NCI-H1436 (cell line): Measurements from ENCODE around the gene ADAMTS13.

Experiments
- DNase-seq: peaks from one replicate; lab custom pipeline; 2025; lab: John Stamatoyannopoulos, UW

ADAMTS13 gene

DNA sequence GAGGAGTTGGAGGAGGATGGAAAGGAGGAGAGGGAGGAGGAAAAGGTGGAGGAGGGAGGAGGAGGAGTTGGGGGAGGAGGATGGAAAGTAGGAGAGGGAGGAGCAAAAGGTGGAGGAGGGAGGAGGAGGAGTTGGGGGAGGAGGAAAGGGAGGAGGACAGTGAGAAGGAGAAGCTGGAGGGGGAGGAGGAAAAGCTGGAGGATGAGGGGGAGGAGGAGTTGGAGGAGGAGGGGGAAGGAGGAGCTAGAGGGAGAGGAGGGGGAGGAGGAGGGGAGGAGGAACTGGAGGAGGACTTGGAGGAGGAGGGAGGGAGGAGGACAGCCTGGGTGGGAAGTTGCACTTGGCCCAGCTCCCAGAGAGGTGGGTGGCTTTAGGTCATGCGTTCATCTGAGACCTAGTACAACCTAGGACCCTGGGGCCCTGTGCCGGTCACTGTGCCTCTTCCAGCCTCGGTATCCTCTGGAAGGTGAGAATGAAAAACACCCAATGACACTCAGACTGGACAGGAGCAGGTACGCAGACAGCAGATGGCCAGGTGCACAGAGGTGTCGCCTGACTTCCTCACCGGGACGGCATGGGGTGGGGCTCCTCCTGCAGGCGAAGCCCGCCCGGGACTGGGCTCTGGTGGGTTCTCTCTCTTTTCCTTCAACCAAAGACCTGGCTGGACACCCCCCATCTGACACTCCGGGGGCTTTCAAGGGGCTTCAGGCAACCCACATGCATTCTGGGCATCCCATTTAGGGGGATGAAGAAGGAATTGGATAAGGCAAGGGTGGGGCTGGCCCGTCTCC lies 68.9 kb downstream of the ADAMTS13 start:
- DNase-seq, result no peak

GRCh38 chr9:133491656-133491925 lies 69.4 kb downstream of the ADAMTS13 start:
- DNase-seq, result no peak

GRCh38 chr9:133492061-133493021 lies 70.2 kb downstream of the ADAMTS13 start:
- no peak for DNase-seq

GRCh38 chr9:133493428-133493827 lies 71.3 kb downstream of the ADAMTS13 start:
- DNase-seq, result no peak

- DNase-seq, result no peak
Measured at GRCh38 chr9:133493845-133494540, 71.8 kb downstream of the ADAMTS13 start.

GRCh38 chr9:133494636-133495326 lies 72.6 kb downstream of the ADAMTS13 start:
- no peak for DNase-seq

DNA sequence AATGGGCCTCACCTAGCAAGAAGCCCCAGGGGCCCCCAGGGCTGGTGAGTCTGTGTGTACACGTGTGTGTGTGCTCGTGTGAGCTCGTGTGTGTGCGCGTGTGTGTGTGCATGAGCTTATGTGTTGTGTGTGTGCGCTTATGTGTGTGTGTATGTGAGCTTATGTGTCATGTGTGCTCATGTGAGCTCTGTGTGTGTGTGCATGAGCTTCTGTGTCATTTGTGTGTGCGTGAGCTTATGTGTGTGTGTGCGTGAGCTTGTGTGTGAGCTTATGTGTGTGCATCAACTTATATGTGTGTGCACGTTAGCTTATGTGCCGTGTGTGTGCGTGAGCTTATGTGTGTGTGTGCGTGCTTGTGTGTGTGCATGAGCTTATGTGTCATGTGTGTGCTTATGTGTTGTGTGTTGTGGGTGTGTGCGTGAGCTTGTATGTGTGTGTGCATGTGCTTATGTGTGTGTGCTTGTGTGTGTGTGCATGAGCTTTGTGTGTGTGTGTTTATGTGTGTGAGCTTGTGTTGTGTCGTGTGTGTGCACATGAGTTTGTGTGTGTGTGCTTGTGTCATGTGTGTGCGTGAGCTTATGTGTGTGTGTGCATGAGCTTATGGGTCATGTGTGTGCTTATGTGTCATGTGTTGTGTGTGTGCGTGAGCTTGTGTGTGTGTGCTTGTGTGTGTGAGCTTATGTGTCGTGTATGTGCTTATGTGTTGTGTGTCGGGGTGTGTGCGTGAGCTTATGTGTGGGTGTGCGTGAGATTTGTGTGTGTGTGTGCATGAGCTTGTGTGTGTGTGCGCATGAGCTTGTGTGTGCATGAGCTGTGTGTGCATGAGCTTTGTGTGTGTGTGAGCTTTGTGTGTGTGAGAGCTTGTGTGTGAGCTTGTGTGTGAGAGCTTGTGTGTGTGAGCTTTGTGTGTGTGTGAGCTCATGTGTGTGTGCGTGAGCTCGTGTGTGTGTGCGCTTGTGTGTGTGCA lies 73.4 kb downstream of the ADAMTS13 start:
- no peak for DNase-seq

DNA sequence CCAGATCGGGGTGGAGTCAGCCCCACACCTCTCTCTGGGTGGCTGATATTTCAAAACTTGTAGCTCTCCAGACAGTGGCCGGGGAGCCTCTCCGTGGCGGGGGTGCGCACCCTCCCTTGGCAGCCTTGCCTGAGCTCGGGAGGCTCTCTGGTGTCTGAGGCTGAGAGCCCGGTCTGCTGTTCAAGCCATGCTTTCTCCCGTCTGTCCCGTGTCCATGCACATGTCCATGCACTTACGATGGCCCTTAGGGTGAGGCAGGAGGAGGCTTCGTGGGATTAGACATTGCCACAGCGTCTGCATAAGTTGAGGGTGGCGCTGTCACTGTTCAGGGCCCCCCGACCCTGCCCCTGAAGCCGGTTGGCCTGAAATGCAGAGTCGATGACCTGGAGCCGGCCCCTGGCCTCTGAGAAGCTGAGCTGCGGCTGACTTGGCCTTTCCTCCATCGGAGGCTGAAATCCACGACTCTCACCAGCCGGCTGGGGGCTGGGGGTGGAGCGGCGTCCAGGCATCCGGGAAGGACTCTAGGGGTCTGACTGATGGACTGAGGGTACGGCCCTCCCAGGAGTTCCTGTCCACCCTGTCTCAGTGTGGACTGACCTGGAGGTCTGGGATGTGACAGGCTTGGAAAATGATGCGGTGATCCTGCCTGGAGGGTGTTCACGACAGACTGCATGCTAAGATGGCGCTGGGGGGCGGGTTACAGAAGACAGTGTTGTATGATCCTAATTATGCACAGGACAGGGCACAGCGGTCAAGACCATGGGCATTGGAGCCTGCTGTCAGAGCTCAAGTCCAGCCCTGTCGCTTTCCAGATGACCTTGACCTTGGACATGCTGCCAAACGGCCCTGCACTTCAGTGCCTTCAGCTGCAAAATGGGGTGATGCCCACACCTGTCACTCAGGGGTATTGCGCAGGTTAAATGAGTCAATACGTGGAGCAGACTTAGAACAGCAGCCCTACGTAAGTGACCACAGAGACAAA lies 75.0 kb downstream of the ADAMTS13 start:
- no peak for DNase-seq

DNA sequence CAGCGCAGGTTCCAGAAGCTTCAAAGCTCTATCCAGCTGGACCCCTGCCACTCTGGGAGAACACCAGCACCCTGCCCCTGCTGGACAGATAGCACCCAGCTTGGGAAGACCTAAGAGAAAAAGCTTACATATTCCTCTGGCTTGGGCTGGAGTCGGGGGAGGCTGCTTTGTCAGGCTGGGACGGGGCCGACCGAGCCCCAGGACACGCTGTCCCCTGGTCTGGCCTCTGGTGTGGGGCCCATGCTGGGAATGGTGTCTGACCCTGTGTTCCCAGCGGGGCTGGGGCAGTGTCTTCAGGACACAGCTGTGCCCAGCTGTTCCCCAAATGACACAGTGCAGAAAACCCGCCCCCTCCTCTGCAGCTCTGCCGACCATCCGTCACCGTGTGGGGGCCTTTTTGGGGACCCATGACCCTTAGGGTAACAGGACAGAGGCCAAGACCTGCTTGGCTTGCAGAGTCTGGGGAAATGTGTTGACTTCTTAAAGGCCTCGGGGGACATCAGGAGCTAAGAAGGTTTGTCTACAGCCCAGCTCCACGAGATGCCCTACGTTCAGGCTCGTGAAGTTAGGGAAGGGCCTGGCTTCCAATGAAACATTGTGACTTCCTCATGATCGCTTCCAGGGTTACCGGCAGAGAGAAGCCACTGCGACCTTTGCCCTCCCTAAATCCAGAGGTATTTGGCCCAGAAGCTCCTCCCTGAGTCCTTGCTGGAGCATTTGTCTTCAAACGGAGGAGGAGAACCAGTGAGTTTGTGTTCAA lies 77.1 kb downstream of the ADAMTS13 start:
- no peak for DNase-seq

DNA sequence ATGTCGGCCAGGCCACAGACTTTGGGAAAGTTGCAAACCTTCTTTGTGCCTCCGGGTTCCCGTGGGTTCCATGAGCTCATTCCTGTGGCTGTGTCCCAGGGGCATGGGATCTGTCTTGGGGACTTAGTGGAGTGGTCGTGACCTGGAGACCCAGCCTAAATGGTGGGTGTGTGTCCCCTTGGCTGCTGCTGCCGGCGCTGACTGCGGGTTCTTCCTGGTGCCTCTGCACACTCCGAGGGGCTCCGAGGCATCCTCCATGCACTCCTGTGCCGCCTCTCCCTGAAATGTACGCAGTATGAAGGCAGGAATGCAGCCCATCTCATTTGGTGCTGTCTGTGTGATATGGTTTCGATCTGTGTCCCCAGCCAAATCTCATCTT lies 77.7 kb downstream of the ADAMTS13 start:
- DNase-seq, result no peak

DNA sequence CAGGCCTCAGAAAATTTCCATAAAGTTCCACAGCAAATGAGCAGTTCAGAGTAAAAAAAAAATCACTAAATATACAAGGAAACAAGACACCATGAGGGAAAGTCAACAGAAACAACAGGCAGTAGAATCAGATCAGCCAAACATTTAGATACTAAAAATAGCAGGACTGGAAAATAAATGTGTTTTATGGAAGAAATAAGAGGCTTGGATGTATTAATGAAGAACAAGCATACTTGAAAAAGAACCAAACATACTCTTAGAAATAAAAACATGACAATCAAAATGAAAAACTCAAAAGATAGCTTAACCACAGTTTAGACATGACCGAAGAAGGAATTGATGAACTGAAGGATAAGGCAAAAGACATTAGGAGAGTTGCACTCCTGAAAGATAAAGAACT lies 79.9 kb downstream of the ADAMTS13 start:
- DNase-seq, result no peak

DNA sequence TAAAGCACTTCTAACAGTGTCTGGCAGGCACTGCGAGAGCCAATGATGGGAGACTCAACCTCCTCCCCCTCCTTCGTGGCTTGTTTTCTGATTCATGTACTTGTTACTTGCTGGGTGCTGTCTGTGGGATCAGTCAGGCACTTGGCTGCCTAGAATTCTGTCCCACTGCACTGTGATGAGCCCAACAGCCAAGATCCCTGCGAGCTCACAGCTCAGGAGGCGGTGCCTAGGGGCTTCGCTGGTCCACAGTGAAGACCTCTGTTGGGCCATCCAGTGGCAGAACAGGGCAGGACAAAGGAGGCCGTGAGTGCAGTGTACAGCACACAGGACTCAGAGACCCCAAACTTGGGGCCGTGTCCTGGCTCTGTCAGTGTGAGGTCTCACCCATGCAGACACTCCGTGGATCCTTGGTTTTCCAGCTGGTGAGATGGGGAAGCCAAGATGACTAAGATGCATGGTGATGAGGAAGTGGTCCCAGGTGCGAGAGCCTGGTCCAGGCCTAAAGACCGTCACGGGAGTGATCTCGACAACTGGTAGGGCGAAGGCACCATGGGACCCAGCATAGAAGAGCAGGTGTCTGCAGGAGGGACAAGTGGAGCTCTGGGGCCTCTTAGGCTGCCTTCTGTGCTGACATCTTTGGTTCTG lies 83.1 kb downstream of the ADAMTS13 start:
- no peak for DNase-seq

DNA sequence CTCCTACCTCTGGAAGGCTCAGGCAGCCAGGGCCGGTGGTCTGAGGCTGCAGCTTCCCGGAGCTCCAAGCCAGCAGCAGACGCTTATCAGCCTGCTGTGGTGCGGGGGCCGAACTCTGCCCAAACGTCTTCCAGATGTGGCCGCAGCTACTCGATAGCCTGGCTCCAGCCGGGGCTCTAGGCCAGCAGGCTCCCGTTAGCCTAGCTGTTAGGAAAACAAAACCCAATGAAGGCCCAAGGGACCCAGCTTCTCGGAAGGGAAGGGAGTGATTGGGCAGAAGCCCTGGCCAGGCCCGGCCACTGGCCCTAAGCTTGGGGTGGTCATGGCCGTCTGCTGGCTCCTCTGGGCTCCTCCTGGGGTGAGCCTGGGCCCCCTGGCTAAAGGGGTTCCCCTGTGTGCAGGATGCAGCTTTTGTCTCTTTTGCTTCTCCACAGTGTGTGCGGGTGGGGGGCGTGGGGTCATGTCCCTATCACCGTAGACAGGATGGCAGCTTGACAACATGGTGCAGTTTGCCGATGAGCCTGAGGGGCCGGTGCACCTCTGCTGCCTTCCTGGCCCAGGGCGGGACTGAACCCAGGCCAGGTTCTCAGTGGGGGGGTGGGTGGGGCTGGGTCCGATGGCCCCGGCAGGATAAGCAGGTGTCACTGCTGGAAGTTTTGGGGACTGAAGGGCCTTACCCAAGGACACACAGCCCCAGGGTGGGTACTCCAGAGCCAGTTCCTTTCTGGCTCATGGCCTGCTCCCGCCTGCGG lies 83.9 kb downstream of the ADAMTS13 start:
- DNase-seq, result no peak

DNA sequence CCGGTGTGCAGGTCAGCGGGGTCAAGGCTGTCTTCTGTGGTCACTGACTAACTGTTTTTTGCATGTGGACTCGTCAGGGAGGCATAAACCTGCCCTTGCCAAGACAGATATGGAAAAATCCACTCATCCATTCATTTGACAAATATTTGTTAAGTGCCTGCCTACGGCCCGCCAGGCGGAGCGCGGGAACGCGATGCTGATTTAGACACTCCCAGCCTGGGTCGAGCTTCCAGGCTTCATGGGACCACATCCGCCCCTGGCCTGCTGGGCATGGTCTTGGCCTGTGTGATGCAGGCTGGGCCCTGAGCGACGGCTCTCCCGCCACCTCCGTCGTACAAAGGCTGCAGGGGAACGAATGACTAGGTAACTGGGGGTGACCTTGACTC lies 84.5 kb downstream of the ADAMTS13 start:
- DNase-seq, result no peak

DNA sequence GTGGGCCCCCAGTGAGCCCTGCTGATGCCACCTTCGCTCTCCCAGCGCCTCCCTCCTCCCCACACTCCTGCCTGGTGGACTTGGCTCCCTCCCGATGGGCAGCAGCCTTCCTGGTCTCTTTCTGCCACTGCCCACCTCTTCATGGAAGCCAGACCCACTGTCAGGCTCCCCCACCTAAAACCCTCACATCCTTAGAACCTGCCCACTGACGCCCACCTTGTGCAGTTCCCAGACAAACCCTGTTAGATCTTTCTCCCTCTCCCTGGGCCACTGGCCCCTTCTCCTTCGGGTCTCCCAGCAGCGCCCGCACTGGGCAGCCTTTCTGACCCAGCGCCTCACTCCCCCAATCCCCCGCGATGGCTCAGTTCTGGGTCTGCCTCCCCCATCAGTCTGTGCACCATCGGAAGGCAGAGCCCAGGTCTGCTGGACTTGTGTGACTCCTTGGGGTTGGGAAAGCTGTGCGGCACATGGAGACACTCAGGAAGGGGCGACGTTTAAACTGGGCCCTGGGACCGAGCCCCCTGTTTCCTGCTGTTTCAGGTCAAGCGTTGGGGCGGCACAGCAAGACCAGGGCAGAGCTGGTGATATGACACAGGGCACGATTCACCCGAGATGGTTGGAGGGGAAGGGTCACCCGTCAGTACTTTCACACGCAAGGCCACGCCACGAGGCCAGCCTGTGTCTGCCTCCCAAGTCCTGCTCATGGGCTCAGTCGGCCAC lies 85.2 kb downstream of the ADAMTS13 start:
- DNase-seq, result no peak

DNA sequence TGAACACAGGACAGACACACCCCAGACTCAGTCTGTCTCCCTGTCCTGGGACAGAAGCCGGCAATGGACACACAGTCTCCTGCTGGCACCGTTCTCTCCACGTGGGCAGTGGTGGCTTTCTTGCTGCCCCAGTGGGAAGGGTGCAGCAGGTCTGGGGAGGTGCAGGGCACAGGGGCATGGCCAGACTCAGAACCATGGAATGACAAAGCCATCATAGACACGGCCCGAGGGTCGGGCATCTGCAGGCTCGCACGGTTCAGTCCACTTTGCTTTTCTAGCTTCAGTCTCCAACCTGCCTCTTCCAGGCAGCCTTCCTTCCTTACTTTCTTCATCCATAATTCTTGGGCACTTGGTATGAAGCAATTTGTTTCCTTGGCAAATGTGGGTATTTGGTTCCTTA lies 85.9 kb downstream of the ADAMTS13 start:
- DNase-seq, result no peak
